ENCODE results near the gene FDPS.

The FDPS gene

DNA sequence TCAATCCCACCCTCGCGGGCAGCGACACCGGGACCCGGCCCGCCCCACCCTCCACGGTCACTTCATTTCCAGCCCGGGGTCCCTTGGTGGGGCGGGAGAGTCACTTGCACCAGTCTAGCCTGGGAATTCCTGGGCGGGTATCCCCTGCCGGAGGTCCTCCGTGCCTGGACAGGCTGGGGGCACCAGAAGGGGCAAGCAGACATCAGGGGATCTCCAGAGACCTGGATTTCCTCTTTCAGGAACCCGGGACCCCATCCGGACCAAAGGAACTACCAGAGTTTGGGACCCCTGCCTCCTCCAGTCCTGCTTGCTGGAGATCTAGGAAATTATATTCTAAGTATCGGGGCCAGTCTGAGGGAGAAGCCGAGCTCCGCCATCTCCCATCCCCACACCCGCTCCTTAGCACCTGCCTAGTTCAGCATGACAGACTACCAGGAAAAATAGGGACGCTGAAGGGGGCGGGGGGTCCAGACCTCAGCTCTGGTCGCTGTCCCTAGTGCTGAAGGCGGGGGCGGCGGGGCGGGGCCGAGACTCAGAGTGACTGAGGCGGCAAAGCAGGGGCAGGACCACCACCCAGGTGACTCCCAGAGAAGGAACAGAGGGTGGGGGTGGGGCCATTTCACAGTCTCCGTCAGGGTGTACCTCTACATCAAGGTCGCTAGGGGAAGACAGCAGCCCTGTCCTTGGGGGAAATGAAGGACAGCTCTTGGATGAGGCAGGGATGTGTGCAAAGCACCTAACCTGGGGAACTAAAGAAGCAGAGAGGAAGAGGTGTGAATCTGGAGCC lies 30.6 kb upstream of the FDPS start (continued):
- no peak for TF ChIP-seq ZNF549 (tag by site-specific recombination; IDR thresholded peaks at IDR 0.05)
- TF ChIP-seq ZNF138 (tag by site-specific recombination; IDR thresholded peaks at IDR 0.05; ENCODE audit: borderline replicate concordance): no peak
- TF ChIP-seq ZNF777 (tag by site-specific recombination; IDR thresholded peaks at IDR 0.05; ENCODE audit: borderline replicate concordance): no peak
- TF ChIP-seq YY2 (tag by site-specific recombination; IDR thresholded peaks at IDR 0.05): no peak
- TF ChIP-seq SETDB1 (IDR thresholded peaks at IDR 0.05; ENCODE audit: insufficient read length, low read length): no peak
- no peak for TF ChIP-seq ZNF426 (tag by site-specific recombination; IDR thresholded peaks at IDR 0.05)
- no peak for TF ChIP-seq ZNF645 (tag by site-specific recombination; IDR thresholded peaks at IDR 0.05)
- TF ChIP-seq ZNF610 (tag by site-specific recombination; IDR thresholded peaks at IDR 0.05; ENCODE audit: borderline replicate concordance): no peak
- no peak for TF ChIP-seq ZNF626 (tag by site-specific recombination; IDR thresholded peaks at IDR 0.05)

DNA sequence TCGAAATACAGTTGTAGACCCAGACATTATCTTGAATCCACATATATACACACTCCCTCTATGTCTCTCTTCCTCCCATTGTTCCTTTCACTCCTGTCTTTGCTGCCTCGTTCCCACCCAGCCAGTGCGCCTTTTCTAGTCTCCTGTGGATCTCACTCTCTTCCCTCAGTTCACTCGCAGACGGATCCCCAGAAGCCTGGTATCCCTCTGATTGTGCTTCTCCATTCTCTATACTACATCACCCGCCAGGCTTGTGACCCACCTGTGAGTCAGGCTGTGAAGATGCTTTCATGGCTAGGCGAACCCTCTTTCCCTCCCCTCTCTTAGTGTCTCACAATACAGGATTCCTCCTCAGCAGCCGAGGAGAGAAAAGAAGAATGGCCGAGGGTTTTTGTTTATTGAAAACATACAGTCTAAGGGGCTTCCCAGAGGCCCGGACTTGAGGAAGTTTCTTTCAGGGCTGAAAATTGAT lies 29.9 kb upstream of the FDPS start:
- TF ChIP-seq ZNF18 (tag by site-specific recombination; IDR thresholded peaks at IDR 0.05): peak; percentile 28
- peak; percentile 35; the same call in 1 of the 2 replicates for TF ChIP-seq ZNF366 (tag by site-specific recombination; conservative IDR thresholded peaks at IDR 0.05)
- TF ChIP-seq ZNF664 (tag by site-specific recombination; IDR thresholded peaks at IDR 0.05): no peak
- peaks cover 0 to 5% of the 10 kb centered on the region in 2 experiments; a peak in 1 of 3 replicates for H3K36me3 ChIP-seq (ENCODE audit: control insufficient read depth in 2 of 2, insufficient read depth in 1 of 2, low read length in 2 of 2)
- H3K4me1 ChIP-seq (ENCODE audit: control insufficient read depth, insufficient read depth, low read length): no peaks in the 10 kb centered on the region
- CTCF ChIA-PET: interaction anchor here (0.6 to 1.8 kb wide), 6 partner anchors 25 to 53 kb away, joined by 3 to 9 read pairs (median 4); no protein-coding TSS in a partner anchor
- H3K27ac ChIP-seq (ENCODE audit: extremely low read depth, low read depth, low read length): no peak overlapping the region
- no peak overlapping the region; the same call in 1 of the 2 replicates for H3K4me3 ChIP-seq (ENCODE audit: low read depth, low read length)
- POLR2A ChIA-PET: interaction anchor here (0.6 to 1.3 kb wide), 4 partner anchors 14 to 277 kb away, joined by 3 to 4 read pairs (median 3); no protein-coding TSS in a partner anchor
- H3K9me3 ChIP-seq (ENCODE audit: control insufficient read depth, insufficient read depth, low read depth, low read length): no peaks in the 10 kb centered on the region

GRCh38 chr1:155279268-155279667 lies 29.4 kb upstream of the FDPS start:
- TF ChIP-seq ZIC2 (tag by site-specific recombination; IDR thresholded peaks at IDR 0.05): peak; percentile 82
- TF ChIP-seq, protein P1, sequence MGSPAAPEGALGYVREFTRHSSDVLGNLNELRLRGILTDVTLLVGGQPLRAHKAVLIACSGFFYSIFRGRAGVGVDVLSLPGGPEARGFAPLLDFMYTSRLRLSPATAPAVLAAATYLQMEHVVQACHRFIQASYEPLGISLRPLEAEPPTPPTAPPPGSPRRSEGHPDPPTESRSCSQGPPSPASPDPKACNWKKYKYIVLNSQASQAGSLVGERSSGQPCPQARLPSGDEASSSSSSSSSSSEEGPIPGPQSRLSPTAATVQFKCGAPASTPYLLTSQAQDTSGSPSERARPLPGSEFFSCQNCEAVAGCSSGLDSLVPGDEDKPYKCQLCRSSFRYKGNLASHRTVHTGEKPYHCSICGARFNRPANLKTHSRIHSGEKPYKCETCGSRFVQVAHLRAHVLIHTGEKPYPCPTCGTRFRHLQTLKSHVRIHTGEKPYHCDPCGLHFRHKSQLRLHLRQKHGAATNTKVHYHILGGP (tag by site-specific recombination; IDR thresholded peaks at IDR 0.05): 0 out of 2 replicates have a peak, but pooled peaks have one; percentile 40
- TF ChIP-seq ZNF341 (tag by site-specific recombination; IDR thresholded peaks at IDR 0.05; ENCODE audit: low read depth): no peak
- peak; percentile 15; the same call in 1 of the 2 replicates for TF ChIP-seq GLIS1 (tag by site-specific recombination; IDR thresholded peaks at IDR 0.05)
- CTCF ChIA-PET: interaction anchor here (0.6 to 1.8 kb wide), 5 partner anchors 19 to 366 kb away, joined by 3 to 9 read pairs (median 4); no protein-coding TSS in a partner anchor
- Histone ChIP-seq H3K4me3 (ENCODE audit: low read depth, low read length) (no peak overlapping the region), H3K9me3 (ENCODE audit: control insufficient read depth, insufficient read depth, low read depth, low read length) (no peaks in the 10 kb centered on the region), H3K27ac (ENCODE audit: extremely low read depth, low read depth, low read length) (no peak overlapping the region), H3K36me3 (ENCODE audit: control insufficient read depth in 2 of 2, insufficient read depth in 1 of 2, low read length in 2 of 2) (peaks cover 0 to 5% of the 10 kb centered on the region in 2 experiments; a peak in 1 of 3 replicates), H3K4me1 (ENCODE audit: control insufficient read depth, insufficient read depth, low read length) (no peaks in the 10 kb centered on the region)
- POLR2A ChIA-PET: interaction anchor here (1.0 kb wide), 1 partner anchor 14 kb away, joined by 3 read pairs; no protein-coding TSS in a partner anchor

Measured in HEK293 (cell line).